Thoracic aorta (tissue), 2 donors: ENCODE data around the gene IL10RA. TPM values are rescaled to one million over a fixed set of nuclear protein-coding genes. Genes with fewer than 3 reads are reported as not detected.

Experiments
- ATAC-seq: fragments of 150-250 bp; one replicate; pipeline ENCODE4 v1.8.0; 2017; ENCODE audit warnings: low read depth; ENCODE audit not compliant: insufficient number of reproducible peaks, low FRiP score
- DNase-seq: peaks from one replicate; pipeline ENCODE4 v3.0.0-alpha.2; 2020; ENCODE audit warnings: low spot score
- H3K27ac ChIP-seq, 2 donors: fragments of 200-600 bp; sonication (generic); 1 replicate in 1 of 2; 2 replicates in 1 of 2; pipeline ENCODE4 v1.5.1; 2016; ENCODE audit warnings: mild to moderate bottlenecking in 2 of 2, moderate library complexity in 2 of 2
- H3K27me3 ChIP-seq: fragments of 200-600 bp; sonication (generic); replicated peaks from 2 replicates; pipeline ENCODE4 v1.6.0; 2016; ENCODE audit warnings: mild to moderate bottlenecking; ENCODE audit not compliant: insufficient read depth
- H3K36me3 ChIP-seq: fragments of 200-600 bp; sonication (generic); one replicate; pipeline ENCODE4 v1.5.1; 2016
- H3K4me1 ChIP-seq, 2 donors: fragments of 200-600 bp; sonication (generic); 1 replicate in 1 of 2; 2 replicates in 1 of 2; pipeline versions ENCODE4 v1.5.1 to v1.6.0; 2016; ENCODE audit warnings: low read depth in 2 of 2, mild to moderate bottlenecking in 1 of 2; ENCODE audit not compliant: control insufficient read depth in 1 of 2
- H3K4me3 ChIP-seq: fragments of 200-600 bp; sonication (generic); 2 replicates; pipeline ENCODE4 v1.5.1; 2016; ENCODE audit warnings: mild to moderate bottlenecking
- H3K9me3 ChIP-seq: fragments of 200-600 bp; sonication (generic); 2 replicates; pipeline ENCODE4 v1.5.1; 2016
- CTCF ChIP-seq: fragments of 200-600 bp; sonication (generic); IDR thresholded peaks from one replicate; pipeline ENCODE4 v1.5.1; 2019; ENCODE audit warnings: antibody characterized with exemption
- total RNA-seq, 2 donors: library from RNA; depleted of rRNA; stranded (reverse); fragments of >200 nt; gene quantifications; one replicate each; pipeline versions ENCODE4 v1.1.0 to v1.2.3, GENCODE V29; 2016

IL10RA gene
- total RNA-seq, 2 donors from 2014 or later, result 36.4 to 72.6 TPM

DNA sequence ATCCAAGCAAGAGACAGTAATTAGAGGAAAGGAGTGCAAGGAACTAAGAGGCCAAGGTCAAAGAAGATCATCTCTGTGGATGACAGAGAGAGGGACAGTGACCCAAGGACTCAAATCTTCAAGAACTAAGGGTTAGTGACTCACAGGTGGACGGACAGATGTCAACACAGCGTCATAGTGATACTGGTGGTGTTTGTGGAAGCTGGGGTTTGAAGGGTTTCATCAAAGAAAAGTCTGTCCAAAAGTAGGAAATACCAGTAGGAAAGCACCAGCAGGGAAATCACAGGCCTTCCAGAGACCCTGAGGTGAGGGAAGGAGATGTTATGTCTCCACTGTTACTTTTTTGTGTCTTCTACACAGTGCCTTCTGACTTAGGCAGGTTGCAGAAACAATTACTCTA is 32.2 kb downstream of the IL10RA start:
- no peak for ATAC-seq
- no peak for TF ChIP-seq CTCF
- H3K9me3 ChIP-seq, result peaks cover 2% of the 10 kb centered on the region
- DNase-seq, result no peak
- H3K36me3 ChIP-seq, result no peaks in the 10 kb centered on the region
- no peaks in the 10 kb centered on the region for H3K27me3 ChIP-seq
- H3K4me3 ChIP-seq, result no peak overlapping the region
- no peak overlapping the region for H3K27ac ChIP-seq
- no peaks in the 10 kb centered on the region for H3K4me1 ChIP-seq

GRCh38 chr11:118021146-118021545 is 35.0 kb downstream of the IL10RA start:
- Histone ChIP-seq H3K27me3 (no peaks in the 10 kb centered on the region), H3K36me3 (no peaks in the 10 kb centered on the region), H3K27ac (no peak overlapping the region), H3K9me3 (peaks cover 2% of the 10 kb centered on the region), H3K4me1 (no peaks in the 10 kb centered on the region), H3K4me3 (no peak overlapping the region)
- ATAC-seq, result no peak
- no peak for DNase-seq
- no peak for TF ChIP-seq CTCF

GRCh38 chr11:118027694-118028093 is 41.5 kb downstream of the IL10RA start:
- DNase-seq (no peak), ATAC-seq (no peak)
- Histone ChIP-seq H3K4me1 (no peaks in the 10 kb centered on the region), H3K9me3 (no peaks in the 10 kb centered on the region), H3K4me3 (no peak overlapping the region), H3K36me3 (no peaks in the 10 kb centered on the region), H3K27ac (no peak overlapping the region), H3K27me3 (no peaks in the 10 kb centered on the region)
- no peak for TF ChIP-seq CTCF

DNA sequence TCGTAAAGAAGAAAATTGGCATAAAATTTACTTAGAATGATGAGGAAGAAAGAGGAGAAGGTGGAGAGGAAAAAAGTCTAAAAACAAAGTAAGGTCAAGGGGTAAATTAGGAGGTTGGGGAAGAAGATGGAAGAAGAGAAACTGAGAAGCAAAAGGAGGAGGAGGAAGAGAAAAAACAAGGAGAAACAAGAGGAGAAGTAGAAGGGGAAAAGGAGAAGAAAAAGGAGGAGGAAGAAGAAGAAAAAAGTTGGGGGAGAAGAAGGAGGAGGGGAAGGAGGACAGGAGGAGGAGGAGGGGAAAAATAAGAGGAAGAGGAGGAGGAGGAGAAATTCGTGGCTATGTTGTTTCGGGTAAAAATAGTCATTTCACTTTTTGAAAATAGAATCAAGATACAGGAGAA is 42.4 kb downstream of the IL10RA start:
- Histone ChIP-seq H3K4me3 (no peak overlapping the region), H3K36me3 (no peaks in the 10 kb centered on the region), H3K9me3 (no peaks in the 10 kb centered on the region), H3K27me3 (no peaks in the 10 kb centered on the region), H3K4me1 (no peaks in the 10 kb centered on the region), H3K27ac (no peak overlapping the region)
- no peak for DNase-seq
- TF ChIP-seq CTCF, result no peak
- ATAC-seq, result no peak

GRCh38 chr11:118033443-118033842 is 47.2 kb downstream of the IL10RA start:
- H3K27ac ChIP-seq, result no peak overlapping the region
- DNase-seq (no peak), ATAC-seq (no peak)
- no peaks in the 10 kb centered on the region for H3K36me3 ChIP-seq
- no peak for TF ChIP-seq CTCF
- H3K9me3 ChIP-seq, result no peaks in the 10 kb centered on the region
- H3K4me3 ChIP-seq, result no peak overlapping the region
- H3K27me3 ChIP-seq, result no peaks in the 10 kb centered on the region
- H3K4me1 ChIP-seq, result no peaks in the 10 kb centered on the region
